Karpas-422 (cell line): ENCODE data around the gene COG1. TPM values are rescaled to one million over a fixed set of nuclear protein-coding genes. Genes with fewer than 3 reads are reported as not detected.
A peak's percentile ranks its signal among the peaks of the same experiment; 100 is the strongest.

Experiments
- DNase-seq: peaks from one replicate; pipeline ENCODE4 v3.0.0-alpha.2; 2015
- H2AFZ ChIP-seq: fragments of 200-600 bp; sonication (generic); 2 replicates; pipeline ENCODE4 v1.6.1; 2014; ENCODE audit warnings: antibody characterized with exemption, low read length, mixed read lengths
- H3K27ac ChIP-seq: fragments of 200-600 bp; sonication (generic); 2 replicates; pipeline ENCODE4 v1.5.1; 2014; ENCODE audit warnings: mild to moderate bottlenecking, low read length, moderate library complexity
- H3K27me3 ChIP-seq: fragments of 200-600 bp; sonication (generic); 2 replicates; pipeline ENCODE4 v1.6.1; 2014; ENCODE audit warnings: low read length, mixed read lengths
- H3K36me3 ChIP-seq: fragments of 200-600 bp; sonication (generic); 2 replicates; pipeline ENCODE4 v1.6.1; 2014; ENCODE audit warnings: low read length, mixed read lengths; ENCODE audit not compliant: insufficient read depth
- H3K4me1 ChIP-seq: fragments of 200-600 bp; sonication (generic); 2 replicates; pipeline ENCODE4 v1.6.1; 2014; ENCODE audit warnings: mild to moderate bottlenecking, low read length, mixed read lengths
- H3K4me2 ChIP-seq: fragments of 200-600 bp; sonication (generic); 2 replicates; pipeline ENCODE4 v1.6.1; 2014; ENCODE audit warnings: low read length, low read depth, mild to moderate bottlenecking; ENCODE audit not compliant: poor library complexity, severe bottlenecking
- H3K4me3 ChIP-seq: fragments of 200-600 bp; sonication (generic); 2 replicates; pipeline ENCODE4 v1.5.1; 2014; ENCODE audit warnings: mild to moderate bottlenecking, antibody characterized with exemption, low read length, mixed read lengths
- H3K79me2 ChIP-seq: fragments of 200-600 bp; sonication (generic); 2 replicates; pipeline ENCODE4 v1.6.1; 2014; ENCODE audit warnings: mild to moderate bottlenecking, low read length, mixed read lengths
- H3K9ac ChIP-seq: fragments of 200-600 bp; sonication (generic); 2 replicates; pipeline ENCODE4 v1.6.0; 2014; ENCODE audit warnings: low read length
- H3K9me2 ChIP-seq: fragments of 200-600 bp; sonication (generic), shearing (Covaris generic); replicated peaks from 2 replicates; pipeline ENCODE4 v1.6.0; 2014; ENCODE audit warnings: mild to moderate bottlenecking, low read length, moderate library complexity; ENCODE audit not compliant: insufficient read depth
- H3K9me3 ChIP-seq: fragments of 300-700, 200-600 bp; sonication (generic); 2 replicates; pipeline ENCODE4 v1.6.1; 2014; ENCODE audit warnings: low read length, mixed read lengths
- H4K20me1 ChIP-seq: fragments of 200-600 bp; sonication (generic); 2 replicates; pipeline ENCODE4 v1.6.1; 2014; ENCODE audit warnings: mild to moderate bottlenecking, antibody characterized with exemption, low read length, low read depth; ENCODE audit not compliant: insufficient read depth
- total RNA-seq: library from RNA; depleted of rRNA; stranded (reverse); fragments of >200 nt; shearing (Covaris generic); gene quantifications from 2 replicates; pipeline ENCODE4 v1.2.3, GENCODE V29; 2014; ENCODE audit warnings: low replicate concordance

COG1 gene
- total RNA-seq, 1 experiment from 2014 or later: 25.3 TPM

GRCh38 chr17:73224663-73225305, 31.9 kb downstream of the COG1 start:
- H3K9me3 ChIP-seq: no peaks in the 10 kb centered on the region
- H2AFZ ChIP-seq: no peak overlapping the region
- H3K4me1 ChIP-seq: peaks cover 27% of the 10 kb centered on the region
- no peak overlapping the region for H3K4me3 ChIP-seq
- H3K4me2 ChIP-seq: no peak overlapping the region
- no peaks in the 10 kb centered on the region for H3K27me3 ChIP-seq
- no peak for DNase-seq
- H3K79me2 ChIP-seq: peaks cover 84% of the 10 kb centered on the region
- H3K36me3 ChIP-seq: peaks cover 18% of the 10 kb centered on the region; the same call in 1 of the 2 replicates
- no peak overlapping the region for H3K9ac ChIP-seq
- H3K27ac ChIP-seq: no peak overlapping the region
- H4K20me1 ChIP-seq: peaks cover 6% of the 10 kb centered on the region; the same call in 1 of the 2 replicates
- no peaks in the 10 kb centered on the region for H3K9me2 ChIP-seq

DNA sequence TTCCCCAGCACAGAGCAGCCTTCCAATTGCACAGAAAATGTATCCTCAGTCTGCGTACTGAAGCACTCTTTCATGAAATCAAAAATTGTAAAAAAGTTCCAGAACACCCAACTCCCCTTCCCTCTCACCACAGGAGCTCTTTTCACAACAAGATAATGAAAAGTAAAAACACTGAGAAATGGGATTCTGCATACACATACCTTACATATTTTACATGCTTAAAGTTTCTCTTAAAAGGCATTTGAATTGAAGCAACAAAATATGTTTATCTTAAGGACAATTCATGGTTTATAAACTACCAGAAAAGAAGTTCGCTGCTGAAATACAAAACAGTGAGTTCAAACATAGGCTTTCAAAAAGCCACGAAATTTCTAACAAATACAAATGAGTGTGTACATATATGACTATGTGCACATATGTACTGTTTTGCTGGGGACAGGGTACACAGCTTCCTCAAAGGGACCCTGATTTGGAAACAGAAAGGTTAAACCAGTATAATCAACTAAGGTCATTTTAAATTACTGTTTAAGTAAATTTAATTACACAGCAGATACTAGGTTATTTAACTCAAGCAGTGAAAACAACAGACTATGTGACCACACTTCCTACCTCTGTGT, 33.8 kb downstream of the COG1 start:
- Histone ChIP-seq H3K9me2 (no peaks in the 10 kb centered on the region), H2AFZ (no peak overlapping the region), H3K4me2 (peak overlapping the region; percentile 43), H4K20me1 (peaks cover 15% of the 10 kb centered on the region), H3K36me3 (peaks cover 14% of the 10 kb centered on the region; the same call in 1 of the 2 replicates), H3K4me3 (no peak overlapping the region), H3K9ac (no peak overlapping the region), H3K27me3 (no peaks in the 10 kb centered on the region), H3K27ac (peak overlapping the region; percentile 31; the same call in 1 of the 2 replicates), H3K9me3 (no peaks in the 10 kb centered on the region), H3K4me1 (peaks cover 40% of the 10 kb centered on the region), H3K79me2 (peaks cover 89% of the 10 kb centered on the region)
- DNase-seq: no peak

DNA sequence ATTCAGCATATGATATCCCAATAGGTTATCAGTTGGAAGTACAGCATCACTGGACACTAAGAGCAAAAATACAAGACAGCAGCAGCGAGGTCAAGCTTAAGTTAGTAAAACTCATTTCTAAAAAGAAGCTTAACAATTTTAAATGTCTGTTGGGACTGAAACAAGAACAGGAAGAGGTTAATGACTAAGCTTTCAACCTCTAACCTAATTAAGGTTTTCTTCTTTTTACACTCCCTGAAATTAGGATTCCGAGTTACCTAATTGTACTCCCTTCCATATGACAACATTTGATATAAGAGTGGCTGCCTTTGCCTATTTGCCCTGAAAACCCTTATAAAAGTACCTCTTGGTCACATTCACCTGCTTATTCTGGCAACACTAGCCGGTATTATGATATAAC, 34.5 kb downstream of the COG1 start:
- H3K9me3 ChIP-seq: no peaks in the 10 kb centered on the region
- peaks cover 14% of the 10 kb centered on the region; the same call in 1 of the 2 replicates for H3K36me3 ChIP-seq
- H2AFZ ChIP-seq: no peak overlapping the region
- peak overlapping the region; percentile 43 for H3K4me2 ChIP-seq
- no peak overlapping the region for H3K4me3 ChIP-seq
- H3K9me2 ChIP-seq: no peaks in the 10 kb centered on the region
- no peak for DNase-seq
- H4K20me1 ChIP-seq: peaks cover 15% of the 10 kb centered on the region
- H3K9ac ChIP-seq: no peak overlapping the region
- peaks cover 40% of the 10 kb centered on the region for H3K4me1 ChIP-seq
- H3K79me2 ChIP-seq: peaks cover 90% of the 10 kb centered on the region
- no peaks in the 10 kb centered on the region for H3K27me3 ChIP-seq
- H3K27ac ChIP-seq: peak overlapping the region; percentile 31

DNA sequence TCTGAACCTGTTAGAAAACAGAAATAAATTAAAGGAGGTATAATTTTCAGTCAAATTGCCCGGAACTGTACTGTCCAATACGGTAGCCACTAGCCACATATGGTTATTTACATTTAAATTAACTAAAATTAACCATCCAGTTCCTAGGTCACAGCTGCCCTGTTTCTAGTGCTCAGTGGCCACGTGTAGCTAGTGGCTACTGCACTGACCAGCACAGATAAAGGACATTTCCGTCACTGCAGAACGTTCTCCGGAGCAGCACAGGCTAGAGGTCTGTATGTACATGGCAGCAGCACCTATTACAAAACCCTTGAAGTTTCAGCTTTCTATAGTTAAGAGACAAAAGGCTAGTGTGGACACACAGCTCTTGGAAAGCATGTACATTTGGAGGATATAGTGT, 35.1 kb downstream of the COG1 start:
- H3K9me2 ChIP-seq: no peaks in the 10 kb centered on the region
- peaks cover 90% of the 10 kb centered on the region for H3K79me2 ChIP-seq
- peaks cover 11% of the 10 kb centered on the region; the same call in 1 of the 2 replicates for H3K36me3 ChIP-seq
- no peaks in the 10 kb centered on the region for H3K27me3 ChIP-seq
- H2AFZ ChIP-seq: no peak overlapping the region
- peaks cover 15% of the 10 kb centered on the region for H4K20me1 ChIP-seq
- peaks cover 40% of the 10 kb centered on the region for H3K4me1 ChIP-seq
- H3K4me3 ChIP-seq: no peak overlapping the region
- H3K9ac ChIP-seq: peak overlapping the region; percentile 11; the same call in 1 of the 2 replicates
- no peaks in the 10 kb centered on the region for H3K9me3 ChIP-seq
- no peak for DNase-seq
- H3K27ac ChIP-seq: peak overlapping the region; percentile 31
- H3K4me2 ChIP-seq: peak overlapping the region; percentile 43

DNA sequence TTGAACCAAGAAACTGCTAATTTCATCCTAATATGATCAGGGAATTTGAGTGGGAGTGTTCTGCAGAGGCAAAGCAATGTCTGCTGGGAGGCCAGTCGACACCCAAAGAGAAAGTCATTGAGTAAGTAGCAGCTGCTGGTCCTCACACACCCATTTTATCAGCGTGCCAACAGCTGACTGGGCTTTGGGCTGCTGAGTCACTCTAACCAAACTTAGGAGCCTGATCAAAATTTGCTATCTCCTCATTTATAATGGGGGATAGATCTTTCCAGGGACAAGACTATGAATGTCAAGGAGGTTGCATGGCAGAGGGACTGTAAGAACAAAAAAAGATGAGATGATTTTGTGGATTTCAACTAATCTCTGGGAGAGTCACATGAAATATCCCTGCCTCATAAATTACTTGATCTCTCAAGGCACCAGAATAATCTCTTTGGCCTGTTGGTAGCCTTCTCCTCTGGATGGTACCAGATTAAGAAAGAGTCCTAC, 35.9 kb downstream of the COG1 start:
- peak; percentile 65 for DNase-seq
- H3K9me2 ChIP-seq: no peaks in the 10 kb centered on the region
- H3K9ac ChIP-seq: peak overlapping the region; percentile 11; the same call in 1 of the 2 replicates
- peak overlapping the region; percentile 43 for H3K4me2 ChIP-seq
- peaks cover 15% of the 10 kb centered on the region for H4K20me1 ChIP-seq
- H3K4me3 ChIP-seq: no peak overlapping the region
- peaks cover 48% of the 10 kb centered on the region for H3K4me1 ChIP-seq
- H3K27me3 ChIP-seq: no peaks in the 10 kb centered on the region
- H3K9me3 ChIP-seq: no peaks in the 10 kb centered on the region
- peak overlapping the region; percentile 31 for H3K27ac ChIP-seq
- H3K36me3 ChIP-seq: peaks cover 11% of the 10 kb centered on the region; the same call in 1 of the 2 replicates
- no peak overlapping the region for H2AFZ ChIP-seq
- peaks cover 90% of the 10 kb centered on the region for H3K79me2 ChIP-seq

DNA sequence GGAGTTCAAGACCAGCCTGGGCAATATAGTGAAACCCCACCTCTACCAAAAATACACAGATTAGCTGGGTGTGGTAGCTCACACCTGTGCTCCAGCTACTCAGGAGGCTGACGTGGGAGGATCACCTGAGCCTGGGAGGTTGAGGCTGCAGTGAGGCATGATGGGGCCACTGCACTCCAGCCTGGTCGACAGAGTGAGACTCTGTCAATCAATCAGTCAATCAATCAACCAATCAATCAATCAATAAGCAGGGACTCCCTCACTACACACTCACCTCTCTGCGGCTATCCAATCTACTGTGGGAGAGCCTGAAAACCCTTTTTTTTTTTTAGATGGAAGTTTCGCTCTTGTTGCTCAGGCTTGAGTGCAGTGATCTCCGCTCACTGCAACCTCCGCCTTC, 37.2 kb downstream of the COG1 start:
- peak overlapping the region; percentile 98; the same call in 1 of the 2 replicates for H3K4me3 ChIP-seq
- no peak overlapping the region for H2AFZ ChIP-seq
- H3K27ac ChIP-seq: no peak overlapping the region
- peaks cover 15% of the 10 kb centered on the region for H4K20me1 ChIP-seq
- H3K9me2 ChIP-seq: no peaks in the 10 kb centered on the region
- H3K9me3 ChIP-seq: no peaks in the 10 kb centered on the region
- H3K4me2 ChIP-seq: peak overlapping the region; percentile 96
- peaks cover 11% of the 10 kb centered on the region; the same call in 1 of the 2 replicates for H3K36me3 ChIP-seq
- no peaks in the 10 kb centered on the region for H3K27me3 ChIP-seq
- no peak overlapping the region for H3K9ac ChIP-seq
- peaks cover 84% of the 10 kb centered on the region for H3K79me2 ChIP-seq
- DNase-seq: no peak
- peaks cover 51% of the 10 kb centered on the region for H3K4me1 ChIP-seq

GRCh38 chr17:73231395-73231794, 38.5 kb downstream of the COG1 start:
- Histone ChIP-seq H3K4me2 (peak overlapping the region; percentile 96), H3K27me3 (no peaks in the 10 kb centered on the region), H3K9me2 (no peaks in the 10 kb centered on the region), H3K27ac (peak overlapping the region; percentile 75), H3K79me2 (peaks cover 82% of the 10 kb centered on the region), H4K20me1 (peaks cover 15% of the 10 kb centered on the region), H3K9ac (peak overlapping the region; percentile 96), H3K4me1 (peaks cover 51% of the 10 kb centered on the region), H3K36me3 (peaks cover 14% of the 10 kb centered on the region; the same call in 1 of the 2 replicates), H3K9me3 (no peaks in the 10 kb centered on the region), H3K4me3 (peak overlapping the region; percentile 98), H2AFZ (peak overlapping the region; percentile 22; the same call in 1 of the 2 replicates)
- peak; percentile 64 for DNase-seq
